Small intestine (tissue), 7 donors: ENCODE data around the gene ZFX. TPM values are rescaled to one million over a fixed set of nuclear protein-coding genes. Genes with fewer than 3 reads are reported as not detected.

Source experiments
- DNase-seq, 2 donors: peaks; one replicate each; pipeline versions ENCODE4 v3.0.0 to v3.0.0-alpha.2; 2013
- FAIRE-seq: peaks from 2 replicates; lab custom pipeline; 2012; peaks lifted over from hg19 to GRCh38; lab: Jason Lieb, UNC
- H3K27ac ChIP-seq, 3 donors: one replicate each; pipeline ENCODE4 v1.5.1; 2013; ENCODE audit warnings: low read length in 2 of 3, mild to moderate bottlenecking in 2 of 3, control low read depth in 1 of 3, inconsistent platforms in 1 of 3, low read depth in 1 of 3, moderate library complexity in 1 of 3
- H3K27me3 ChIP-seq, 3 donors: one replicate each; pipeline ENCODE4 v1.6.1; 2013; ENCODE audit warnings: low read length in 3 of 3, inconsistent platforms in 1 of 3; ENCODE audit not compliant: control insufficient read depth in 3 of 3, insufficient read depth in 3 of 3
- H3K36me3 ChIP-seq, 3 donors: one replicate each; pipeline ENCODE4 v1.6.1; 2013; ENCODE audit warnings: low read length in 3 of 3, inconsistent platforms in 1 of 3, low read depth in 1 of 3, mild to moderate bottlenecking in 1 of 3, moderate library complexity in 1 of 3; ENCODE audit not compliant: control insufficient read depth in 3 of 3, insufficient read depth in 2 of 3
- H3K4me1 ChIP-seq, 3 donors: one replicate each; pipeline ENCODE4 v1.6.1; 2013; ENCODE audit warnings: low read length in 2 of 3, inconsistent platforms in 1 of 3, low read depth in 1 of 3, mild to moderate bottlenecking in 1 of 3, moderate library complexity in 1 of 3; ENCODE audit not compliant: control insufficient read depth in 3 of 3, insufficient read depth in 2 of 3
- H3K4me3 ChIP-seq, 3 donors: one replicate each; pipeline ENCODE4 v1.5.1; 2013; ENCODE audit warnings: low read length in 3 of 3, control low read depth in 1 of 3, inconsistent platforms in 1 of 3, low read depth in 1 of 3, mild to moderate bottlenecking in 1 of 3, moderate library complexity in 1 of 3
- H3K9me3 ChIP-seq, 2 donors: one replicate each; pipeline ENCODE4 v1.6.1; 2013; ENCODE audit warnings: low read depth in 1 of 2, low read length in 1 of 2; ENCODE audit not compliant: control insufficient read depth in 2 of 2, insufficient read depth in 1 of 2
- WGBS, 3 donors: extraction: QIAGEN DNeasy Blood & Tissue Kit; methylation state at CpG; one replicate each; pipeline ENCODE4 v1.1.7; 2013; 5-methylcytosine and 5-hydroxymethylcytosine counted together
- polyA plus RNA-seq, 4 donors: library from polyadenylated mRNA; stranded (reverse) in 3 of 4; unstranded in 1 of 4; fragments of 200-250 nt in 3 of 4; fragments of 120-200 nt in 1 of 4; gene quantifications; one replicate each; pipeline versions ENCODE4 v1.2.1 to v1.2.3, GENCODE V29; 2013
- donor health status: healthy with polysubstance abuse.
- donor health status: control.
- donor health status: control.
- donor health status: Bipolar disorder and iron deficiency.
- donor health status: healthy.

The ZFX gene
- polyA plus RNA-seq, 4 donors = 5.8 to 18.6 (median 6.7) TPM

DNA sequence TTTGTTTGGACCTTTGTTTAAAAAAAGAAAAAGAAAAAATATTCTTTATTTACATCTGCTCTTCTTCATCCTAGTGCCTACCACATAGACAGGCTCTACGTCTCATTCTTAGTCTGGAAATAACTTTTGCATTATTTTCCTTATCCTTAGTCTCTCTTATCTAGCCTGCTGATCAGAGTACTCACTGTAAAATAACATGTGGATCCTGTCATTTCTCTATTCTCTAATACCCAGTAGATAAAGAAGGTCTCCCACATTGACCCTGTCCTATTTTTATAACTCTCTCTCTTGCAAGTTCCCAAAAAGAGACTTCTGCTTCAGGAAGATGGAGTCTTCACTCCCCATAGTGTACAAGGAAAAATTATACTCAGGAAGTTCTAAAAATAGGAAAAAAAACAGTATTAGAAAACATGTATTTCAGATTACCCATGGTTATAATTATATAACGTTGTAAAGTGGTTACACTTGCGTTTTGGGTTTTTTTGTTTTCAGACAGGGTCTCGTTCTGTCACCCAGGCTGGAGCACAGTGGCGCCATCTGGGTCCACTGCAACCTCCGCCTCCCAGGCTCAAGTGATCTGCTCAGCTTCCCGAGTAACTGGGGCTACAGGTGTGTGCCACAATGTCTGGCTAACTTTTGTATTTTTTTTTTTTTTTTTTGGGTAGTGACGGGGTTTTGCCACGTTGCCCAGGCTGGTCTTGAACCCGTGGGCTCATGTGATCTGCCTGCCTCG, 23.8 kb downstream of the ZFX start:
- 89 to 92% (median 90%) methylated on average over 11 of the region's 11 CpGs for WGBS, 3 donors
- Histone ChIP-seq H3K4me3 (no peak overlapping the region), H3K27me3 (no peaks in the 10 kb centered on the region), H3K27ac (no peak overlapping the region), H3K9me3 (no peaks in the 10 kb centered on the region), H3K4me1 (peaks cover 0 to 5% (median 3%) of the 10 kb centered on the region in 3 donors), H3K36me3 (peaks cover 0 to 23% (median 12%) of the 10 kb centered on the region in 3 donors)
- DNase-seq (no peak), FAIRE-seq (no peak)

DNA sequence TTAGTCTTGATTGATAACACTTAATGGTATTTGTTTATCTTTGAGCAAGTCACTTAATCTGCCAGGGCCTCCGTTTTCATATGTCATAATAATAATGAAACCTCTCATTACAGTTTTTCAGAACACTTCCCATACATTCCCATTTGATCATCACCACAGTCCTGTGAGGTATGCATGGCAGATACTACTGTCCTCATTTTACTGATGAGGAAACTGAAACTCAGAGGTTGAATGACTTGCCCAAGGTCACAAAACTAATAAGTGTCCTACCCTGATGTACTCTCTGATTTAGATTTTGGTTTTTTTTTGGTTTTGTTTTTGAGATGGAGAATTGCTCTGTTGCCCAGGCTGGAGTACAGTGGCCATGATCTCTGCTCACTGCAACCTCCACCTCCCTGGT, 25.7 kb downstream of the ZFX start:
- peaks cover 0 to 3% (median 2%) of the 10 kb centered on the region in 3 donors for H3K4me1 ChIP-seq
- FAIRE-seq (no peak), DNase-seq (no peak)
- no peaks in the 10 kb centered on the region for H3K9me3 ChIP-seq
- H3K27me3 ChIP-seq = no peaks in the 10 kb centered on the region
- H3K4me3 ChIP-seq = no peak overlapping the region
- H3K36me3 ChIP-seq = peaks cover 0 to 29% (median 12%) of the 10 kb centered on the region in 3 donors
- no peak overlapping the region for H3K27ac ChIP-seq
- 21 to 32% (median 31%) methylated on average over 1 of the region's 1 CpG for WGBS, 3 donors

DNA sequence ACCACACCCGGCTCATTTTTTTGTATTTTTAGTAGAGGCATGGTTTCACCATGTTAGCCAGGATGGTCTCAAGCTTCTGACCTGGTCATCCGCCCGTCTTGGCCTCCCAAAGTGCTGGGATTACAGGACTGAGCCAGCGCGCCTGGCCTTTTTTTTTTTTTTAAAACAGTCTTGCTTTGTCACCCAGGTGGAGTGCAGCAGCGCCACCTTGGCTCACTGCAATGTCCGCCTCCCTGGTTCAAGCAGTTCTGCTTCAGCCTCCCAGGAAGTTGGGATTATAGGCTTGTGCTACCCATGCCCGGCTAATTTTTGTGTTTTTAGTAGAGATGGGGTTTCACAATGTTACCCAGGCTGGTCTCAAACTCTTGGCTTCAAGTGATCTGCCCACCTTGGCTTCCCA, 28.9 kb downstream of the ZFX start:
- H3K36me3 ChIP-seq = peaks cover 0 to 30% (median 12%) of the 10 kb centered on the region in 3 donors
- no peak for DNase-seq
- no peaks in the 10 kb centered on the region for H3K27me3 ChIP-seq
- no peaks in the 10 kb centered on the region for H3K4me1 ChIP-seq
- 96% methylated on average over 8 of the region's 8 CpGs for WGBS, 3 donors
- no peaks in the 10 kb centered on the region for H3K9me3 ChIP-seq
- no peak overlapping the region for H3K27ac ChIP-seq
- FAIRE-seq = no peak
- H3K4me3 ChIP-seq = no peak overlapping the region

DNA sequence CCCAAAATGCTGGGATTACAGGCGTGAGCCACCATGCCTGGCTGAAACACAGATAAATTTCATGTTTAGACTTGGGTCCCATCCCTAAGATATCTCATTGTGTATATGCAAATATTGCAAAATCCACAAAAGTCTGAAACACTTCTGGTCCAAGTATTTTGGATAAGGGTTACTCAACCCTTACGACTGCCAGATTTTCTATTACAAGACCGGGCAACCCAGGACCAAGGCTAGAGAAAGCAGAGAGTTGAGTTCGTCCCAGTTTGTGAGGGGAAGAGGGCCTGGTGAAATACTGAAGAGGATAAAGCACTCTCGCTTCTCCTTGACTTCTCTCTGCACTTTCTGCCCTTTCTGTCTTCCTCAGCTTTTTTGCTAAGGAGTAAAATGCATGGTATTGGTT, 34.5 kb downstream of the ZFX start:
- no peak for FAIRE-seq

DNA sequence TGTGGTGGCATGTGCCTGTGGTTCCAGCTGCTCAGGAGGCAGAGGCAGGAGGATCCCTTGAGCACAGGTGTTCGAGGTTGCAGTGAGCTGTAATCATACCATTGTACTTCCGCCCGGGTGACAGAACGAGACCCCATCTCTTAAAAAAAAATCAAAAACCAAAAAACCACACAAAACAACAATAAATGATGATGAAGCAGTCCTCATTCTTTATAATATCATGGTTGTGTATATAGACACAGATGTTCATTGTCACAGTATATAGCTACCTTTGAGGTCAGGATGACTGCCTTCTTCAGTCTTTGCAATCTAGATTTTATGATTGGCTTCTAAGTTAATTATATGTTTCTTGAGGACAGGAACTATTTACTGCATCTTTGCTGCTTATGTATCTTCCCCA, 37.0 kb downstream of the ZFX start:
- 85 to 95% (median 92%) methylated on average over 4 of the region's 4 CpGs for WGBS, 3 donors
- Histone ChIP-seq H3K27me3 (no peaks in the 10 kb centered on the region), H3K9me3 (peaks cover 0 to 3% of the 10 kb centered on the region in 2 donors), H3K4me3 (no peak overlapping the region), H3K27ac (no peak overlapping the region), H3K36me3 (peaks cover 0 to 10% (median 6%) of the 10 kb centered on the region in 3 donors), H3K4me1 (peaks cover 0 to 3% (median 3%) of the 10 kb centered on the region in 3 donors)
- DNase-seq = no peak
- no peak for FAIRE-seq

More for the DNA sequence above, 34.5 kb downstream of the ZFX start:
- Histone ChIP-seq H3K4me1 (peaks cover 0 to 3% (median 2%) of the 10 kb centered on the region in 3 donors), H3K27me3 (no peaks in the 10 kb centered on the region), H3K4me3 (no peak overlapping the region), H3K36me3 (peaks cover 0 to 14% (median 6%) of the 10 kb centered on the region in 3 donors), H3K9me3 (peaks cover 0 to 3% of the 10 kb centered on the region in 2 donors), H3K27ac (no peak overlapping the region)
- DNase-seq = no peak
- 74 to 91% (median 87%) methylated on average over 5 of the region's 5 CpGs for WGBS, 3 donors

DNA sequence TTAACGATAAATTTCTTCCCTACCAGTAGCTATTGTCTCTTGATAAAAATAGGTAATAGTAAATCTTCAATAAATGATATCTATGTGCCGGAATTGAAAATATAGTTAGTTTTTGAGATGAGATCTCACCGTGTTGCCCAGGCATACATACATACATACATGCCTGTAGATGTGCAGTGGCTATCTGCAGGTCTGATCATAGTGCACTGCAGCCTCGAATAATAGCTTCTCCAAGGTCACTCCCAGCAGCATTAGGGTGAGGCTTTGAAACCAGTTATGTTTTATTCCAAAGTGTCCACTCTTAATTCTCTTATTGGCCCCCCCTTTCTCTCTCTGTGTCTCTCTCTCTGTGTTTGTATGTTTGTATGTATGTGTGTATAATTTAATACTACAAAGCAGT, 37.5 kb downstream of the ZFX start:
- FAIRE-seq (no peak), DNase-seq (peak in 1 of 2 donors; percentile 5)
- Histone ChIP-seq H3K27ac (no peak overlapping the region), H3K4me1 (peaks cover 0 to 3% (median 3%) of the 10 kb centered on the region in 3 donors), H3K27me3 (no peaks in the 10 kb centered on the region), H3K9me3 (peaks cover 0 to 3% of the 10 kb centered on the region in 2 donors), H3K36me3 (peaks cover 0 to 10% (median 5%) of the 10 kb centered on the region in 3 donors), H3K4me3 (no peak overlapping the region)
- WGBS, 3 donors = 62 to 74% (median 72%) methylated on average over 4 of the region's 4 CpGs

DNA sequence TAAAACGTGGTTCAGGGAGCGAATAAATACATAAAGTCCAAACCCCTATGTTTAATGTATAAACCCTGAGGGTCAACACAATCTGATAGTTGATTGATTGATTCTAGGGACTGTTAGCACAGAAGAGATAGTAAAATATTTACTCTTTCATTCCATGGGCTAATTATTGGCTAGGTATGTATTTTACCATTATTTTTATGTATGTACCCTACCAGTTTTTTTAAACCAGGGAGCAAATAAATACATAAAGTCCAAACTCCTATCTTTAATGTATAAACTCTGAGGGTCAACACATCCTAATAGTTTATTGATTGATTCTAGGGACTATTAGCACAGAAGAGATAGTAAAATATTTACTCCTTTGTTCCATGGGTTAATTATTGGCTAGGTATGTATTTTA, 40.0 kb downstream of the ZFX start:
- whole genome bisulfite sequencing, 3 donors = 34 to 53% (median 38%) methylated on average over 2 of the region's 2 CpGs
- peaks cover 0 to 3% of the 10 kb centered on the region in 2 donors for H3K9me3 ChIP-seq
- peaks cover 0 to 3% (median 3%) of the 10 kb centered on the region in 3 donors for H3K4me1 ChIP-seq
- no peak overlapping the region for H3K4me3 ChIP-seq
- FAIRE-seq (no peak), DNase-seq (peak in 1 of 2 donors; percentile 37)
- peak overlapping the region in 1 of 3 donors; percentile 23 for H3K27ac ChIP-seq
- H3K27me3 ChIP-seq = no peaks in the 10 kb centered on the region
- peaks cover 0 to 10% (median 2%) of the 10 kb centered on the region in 3 donors for H3K36me3 ChIP-seq

DNA sequence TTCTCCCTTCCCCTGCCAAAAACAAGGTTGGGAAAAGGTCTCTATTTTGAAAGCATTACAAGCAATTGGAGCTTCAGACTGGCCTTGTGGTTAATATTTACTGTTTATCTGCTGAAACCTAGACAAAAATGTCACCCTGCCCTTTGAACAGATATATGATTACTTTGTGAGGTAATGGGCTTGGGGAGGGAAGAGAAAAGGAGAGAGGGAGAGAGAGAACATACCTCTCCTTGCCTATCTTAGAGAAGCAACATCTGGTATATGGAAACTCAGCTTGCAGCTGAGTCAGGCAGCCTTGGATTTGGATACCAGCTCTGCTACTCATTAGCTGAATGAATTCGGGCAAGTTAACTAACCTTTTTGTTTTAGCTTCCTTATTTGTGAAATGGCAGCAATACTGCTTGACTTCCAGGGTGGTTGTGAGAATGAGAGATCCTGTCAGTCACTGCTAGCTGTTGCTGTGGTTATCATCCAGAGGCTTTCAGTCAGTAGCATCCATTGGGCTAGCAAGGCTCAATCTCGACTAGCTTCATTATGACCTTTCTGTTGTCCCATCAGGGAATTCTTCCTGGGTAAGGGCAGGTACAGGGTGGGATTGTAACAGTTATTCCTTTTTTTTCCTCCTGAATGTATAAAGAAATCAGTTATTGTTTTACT, 41.1 kb downstream of the ZFX start:
- Histone ChIP-seq H3K4me3 (peak overlapping the region in 1 of 3 donors; percentile 15), H3K27me3 (no peaks in the 10 kb centered on the region), H3K27ac (peak overlapping the region; percentile 32 to 66 (median 38)), H3K36me3 (peaks cover 0 to 8% (median 2%) of the 10 kb centered on the region in 3 donors), H3K4me1 (peaks cover 0 to 3% (median 3%) of the 10 kb centered on the region in 3 donors), H3K9me3 (peaks cover 0 to 3% of the 10 kb centered on the region in 2 donors)
- DNase-seq (peak; percentile 61 to 68), FAIRE-seq (no peak)
- 30 to 58% (median 37%) methylated on average over 2 of the region's 2 CpGs for WGBS, 3 donors
